Subcutaneous adipose tissue (tissue), 4 donors: ENCODE measurements around the gene MRPS31. TPM values are rescaled to one million over a fixed set of nuclear protein-coding genes. Genes with fewer than 3 reads are reported as not detected.

Experiments used
- total RNA-seq, 4 donors: library from RNA; depleted of rRNA; stranded (reverse); fragments of >200 nt; gene quantifications; one replicate each; pipeline ENCODE4 v1.1.0, GENCODE V29; 2016
- TF ChIP-seq, protein P1 (sequence below): fragments of 450-650 bp; IDR thresholded peaks from one replicate; pipeline ENCODE4 v1.5.1; 2016; ENCODE audit warnings: low read depth, mild to moderate bottlenecking, control low read depth, antibody characterized with exemption, moderate library complexity

The MRPS31 gene
- total RNA-seq, 4 donors from 2014 or later, result 11.5 to 21.5 (median 16.3) TPM

- TF ChIP-seq, protein P1, sequence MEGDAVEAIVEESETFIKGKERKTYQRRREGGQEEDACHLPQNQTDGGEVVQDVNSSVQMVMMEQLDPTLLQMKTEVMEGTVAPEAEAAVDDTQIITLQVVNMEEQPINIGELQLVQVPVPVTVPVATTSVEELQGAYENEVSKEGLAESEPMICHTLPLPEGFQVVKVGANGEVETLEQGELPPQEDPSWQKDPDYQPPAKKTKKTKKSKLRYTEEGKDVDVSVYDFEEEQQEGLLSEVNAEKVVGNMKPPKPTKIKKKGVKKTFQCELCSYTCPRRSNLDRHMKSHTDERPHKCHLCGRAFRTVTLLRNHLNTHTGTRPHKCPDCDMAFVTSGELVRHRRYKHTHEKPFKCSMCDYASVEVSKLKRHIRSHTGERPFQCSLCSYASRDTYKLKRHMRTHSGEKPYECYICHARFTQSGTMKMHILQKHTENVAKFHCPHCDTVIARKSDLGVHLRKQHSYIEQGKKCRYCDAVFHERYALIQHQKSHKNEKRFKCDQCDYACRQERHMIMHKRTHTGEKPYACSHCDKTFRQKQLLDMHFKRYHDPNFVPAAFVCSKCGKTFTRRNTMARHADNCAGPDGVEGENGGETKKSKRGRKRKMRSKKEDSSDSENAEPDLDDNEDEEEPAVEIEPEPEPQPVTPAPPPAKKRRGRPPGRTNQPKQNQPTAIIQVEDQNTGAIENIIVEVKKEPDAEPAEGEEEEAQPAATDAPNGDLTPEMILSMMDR, result no peak
Measured at GRCh38 chr13:40787062-40787461, 16.1 kb upstream of the MRPS31 start.

GRCh38 chr13:40786568-40786996, 15.6 kb upstream of the MRPS31 start:
- TF ChIP-seq, protein P1, result no peak

DNA sequence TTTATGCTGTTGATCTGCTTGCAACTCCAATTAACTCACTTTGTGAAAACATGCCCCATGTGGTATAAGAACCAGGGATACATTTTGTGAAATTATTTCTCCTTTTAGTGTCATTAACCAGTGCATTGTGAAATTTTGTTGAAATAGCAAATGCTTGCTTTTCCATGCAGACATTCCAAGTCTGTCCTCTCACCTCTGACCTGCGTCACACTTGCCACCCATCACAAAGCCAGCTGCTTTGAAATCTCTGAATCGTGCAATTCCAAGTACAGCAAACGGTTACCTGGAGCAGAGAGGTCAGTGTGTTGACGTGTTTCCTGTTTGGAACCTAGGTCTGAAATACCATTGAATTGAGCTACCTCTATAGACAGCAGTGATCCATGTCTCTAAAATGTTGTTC, 13.6 kb upstream of the MRPS31 start:
- TF ChIP-seq, protein P1, result no peak

- TF ChIP-seq, protein P1, result no peak
Measured at GRCh38 chr13:40781717-40782116, 10.7 kb upstream of the MRPS31 start.

- TF ChIP-seq, protein P1, result no peak
Measured at GRCh38 chr13:40780822-40781401, 9.9 kb upstream of the MRPS31 start.

DNA sequence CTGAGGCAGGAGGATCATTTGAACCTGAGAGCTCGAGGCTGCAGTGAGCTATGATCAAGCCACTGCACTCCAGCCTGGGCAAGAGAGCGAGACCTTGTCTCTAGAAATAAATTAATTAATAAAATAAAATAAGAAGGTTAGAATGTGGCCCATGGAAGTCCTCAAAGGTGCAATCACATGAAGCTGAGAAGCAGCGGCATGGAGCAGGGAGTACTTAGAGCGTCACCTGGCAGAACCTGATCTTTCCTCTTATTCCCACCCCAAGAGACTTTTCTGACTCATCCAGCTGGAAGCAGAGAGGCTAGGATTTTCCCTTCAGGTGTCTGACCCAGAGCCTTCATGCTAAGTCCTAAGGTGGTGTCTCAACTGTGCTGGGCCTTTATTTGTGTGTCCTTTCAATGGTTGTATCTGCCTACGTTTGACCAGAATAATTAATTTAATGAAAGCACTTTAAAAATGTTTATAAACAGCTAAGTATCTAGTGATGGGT, 8.9 kb upstream of the MRPS31 start:
- TF ChIP-seq, protein P1, result no peak

GRCh38 chr13:40779049-40779448, 8.1 kb upstream of the MRPS31 start:
- TF ChIP-seq, protein P1, result no peak
